GM18861 (cell line): Measurements from ENCODE around the gene NPDC1.

ENCODE experiments used
- ATAC-seq: cut with Tn5 transposase; IDR thresholded peaks from one replicate; pipeline ENCODE4 v1.9.1; 2021; ENCODE audit not compliant: unreplicated experiment

The NPDC1 gene

GRCh38 chr9:136995772-136996311 lies 50.1 kb downstream of the NPDC1 start:
- ATAC-seq = no peak

- no peak for ATAC-seq
Observed at GRCh38 chr9:136995362-136995761, 50.6 kb downstream of the NPDC1 start.

- ATAC-seq = no peak
Observed at GRCh38 chr9:136994888-136995230, 51.1 kb downstream of the NPDC1 start.

GRCh38 chr9:136994180-136994887 lies 51.6 kb downstream of the NPDC1 start:
- ATAC-seq = no peak

- peak; percentile 15 for ATAC-seq
Observed at GRCh38 chr9:136992819-136993369, 53.1 kb downstream of the NPDC1 start.

GRCh38 chr9:136991993-136992818 lies 53.8 kb downstream of the NPDC1 start, which contains the start of gene PAXX:
TSS of gene PAXX (plus strand) at chr9:136992422. CDS start at chr9:136992444, 22 bp downstream.
- ATAC-seq = peak; percentile 59

GRCh38 chr9:136990242-136990911 lies 55.6 kb downstream of the NPDC1 start:
- no peak for ATAC-seq
